Osteocyte (in vitro differentiated cells): Measurements from ENCODE around the gene TMIGD1. TPM values are rescaled to one million over a fixed set of nuclear protein-coding genes. Genes with fewer than 3 reads are reported as not detected.
A peak's percentile ranks its signal among the peaks of the same experiment; 100 is the strongest.

Experiments used
- DNase-seq: peaks from one replicate; pipeline ENCODE4 v3.0.0; 2021; ENCODE audit warnings: mixed read lengths; ENCODE audit not compliant: unreplicated experiment; ENCODE audit errors: extremely low spot score
- H3K27ac Mint-ChIP-seq: one replicate; pipeline ENCODE4 v1.8.0; 2021; ENCODE audit warnings: mild to moderate bottlenecking, mixed read lengths; ENCODE audit not compliant: unreplicated experiment
- H3K27me3 Mint-ChIP-seq: one replicate; pipeline ENCODE4 v1.8.0; 2021; ENCODE audit warnings: mixed read lengths; ENCODE audit not compliant: unreplicated experiment
- H3K36me3 Mint-ChIP-seq: one replicate; pipeline ENCODE4 v1.8.0; 2021; ENCODE audit warnings: mixed read lengths; ENCODE audit not compliant: unreplicated experiment
- H3K4me1 Mint-ChIP-seq: one replicate; pipeline ENCODE4 v1.8.0; 2021; ENCODE audit warnings: mixed read lengths; ENCODE audit not compliant: unreplicated experiment
- H3K4me3 Mint-ChIP-seq: one replicate; pipeline ENCODE4 v1.8.0; 2021; ENCODE audit warnings: mild to moderate bottlenecking, moderate library complexity, mixed read lengths; ENCODE audit not compliant: unreplicated experiment
- H3K9me3 Mint-ChIP-seq: one replicate; pipeline ENCODE4 v1.8.0; 2021; ENCODE audit warnings: mixed read lengths; ENCODE audit not compliant: unreplicated experiment
- CTCF ChIP-seq: fragments of 200-600 bp; sonication (generic); IDR thresholded peaks from 2 replicates; pipeline ENCODE4 v1.5.0; 2021; ENCODE audit warnings: antibody characterized with exemption, mild to moderate bottlenecking, moderate library complexity
- total RNA-seq: library from RNA; stranded (reverse); gene quantifications from 2 replicates; pipeline ENCODE4 v1.2.1, GENCODE V29; 2021

Gene TMIGD1
- total RNA-seq, 1 donor from 2014 or later: not detected

GRCh38 chr17:30376621-30377452, 43.0 kb upstream of the TMIGD1 start:
- Mint-ChIP-seq H3K27ac (peak overlapping the region; percentile 69), H3K9me3 (no peaks in the 10 kb centered on the region)

DNA sequence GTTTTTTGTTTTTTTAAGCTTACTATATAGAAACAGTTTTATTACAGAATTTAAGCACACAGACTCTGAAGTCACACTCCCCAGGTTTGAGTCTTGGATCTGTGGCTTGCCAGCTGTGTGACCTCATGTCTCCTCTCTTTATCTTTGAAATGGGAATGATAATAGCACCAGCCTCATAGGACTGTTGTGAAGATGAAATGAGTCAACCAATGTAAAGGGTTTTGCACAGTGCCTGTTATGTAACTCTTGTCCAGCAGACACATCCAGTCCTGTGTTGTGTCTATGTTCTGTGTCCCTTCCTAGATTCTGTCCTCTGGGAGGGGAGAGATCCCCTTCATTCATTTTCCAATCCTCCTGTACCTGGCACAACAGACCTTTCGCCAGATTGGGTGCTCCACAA, 41.8 kb upstream of the TMIGD1 start:
- Mint-ChIP-seq H3K4me1 (peaks cover 38% of the 10 kb centered on the region), H3K4me3 (no peak overlapping the region), H3K36me3 (no peaks in the 10 kb centered on the region), H3K27ac (no peak overlapping the region), H3K27me3 (peaks cover 16% of the 10 kb centered on the region), H3K9me3 (no peaks in the 10 kb centered on the region)
- no peak for TF ChIP-seq CTCF
- DNase-seq: no peak

More at GRCh38 chr17:30376621-30377452, 43.0 kb upstream of the TMIGD1 start:
- peak overlapping the region; percentile 11 for H3K4me3 Mint-ChIP-seq
- no peak for TF ChIP-seq CTCF
- peaks cover 16% of the 10 kb centered on the region for H3K27me3 Mint-ChIP-seq
- no peak for DNase-seq
- peaks cover 46% of the 10 kb centered on the region for H3K4me1 Mint-ChIP-seq
- H3K36me3 Mint-ChIP-seq: no peaks in the 10 kb centered on the region

GRCh38 chr17:30372755-30373154, 38.9 kb upstream of the TMIGD1 start:
- DNase-seq: no peak
- H3K27ac Mint-ChIP-seq: no peak overlapping the region

DNA sequence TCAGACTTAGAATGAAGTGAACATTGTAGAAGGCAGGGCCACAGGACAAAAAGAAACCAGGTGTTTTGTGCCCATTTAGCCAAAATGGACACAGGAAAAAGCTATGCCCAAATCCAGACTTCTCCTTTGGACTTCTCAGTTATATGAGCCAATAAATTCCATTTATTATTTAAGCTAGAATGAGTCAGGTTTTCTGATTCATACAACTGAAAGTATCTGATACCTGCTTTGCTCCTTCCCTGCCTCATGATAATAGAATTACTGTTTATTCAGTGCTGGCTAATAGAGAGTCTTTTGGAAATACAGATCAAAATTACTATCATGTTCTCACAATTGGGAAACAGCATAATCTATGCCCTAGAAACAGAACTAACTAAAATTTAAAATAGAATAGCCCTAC, 36.1 kb upstream of the TMIGD1 start:
- no peak overlapping the region for H3K27ac Mint-ChIP-seq
- no peak for TF ChIP-seq CTCF
- no peak overlapping the region for H3K4me3 Mint-ChIP-seq
- no peaks in the 10 kb centered on the region for H3K9me3 Mint-ChIP-seq
- peaks cover 5% of the 10 kb centered on the region for H3K4me1 Mint-ChIP-seq
- H3K27me3 Mint-ChIP-seq: peaks cover 35% of the 10 kb centered on the region
- no peak for DNase-seq
- no peaks in the 10 kb centered on the region for H3K36me3 Mint-ChIP-seq

More at GRCh38 chr17:30372755-30373154, 38.9 kb upstream of the TMIGD1 start:
- Mint-ChIP-seq H3K36me3 (no peaks in the 10 kb centered on the region), H3K9me3 (no peaks in the 10 kb centered on the region), H3K4me3 (no peak overlapping the region), H3K4me1 (peaks cover 24% of the 10 kb centered on the region), H3K27me3 (peaks cover 20% of the 10 kb centered on the region)
- no peak for TF ChIP-seq CTCF

GRCh38 chr17:30368912-30369720, 35.3 kb upstream of the TMIGD1 start:
- no peak for DNase-seq
- Mint-ChIP-seq H3K4me3 (no peak overlapping the region), H3K27ac (no peak overlapping the region), H3K36me3 (no peaks in the 10 kb centered on the region), H3K27me3 (peaks cover 29% of the 10 kb centered on the region), H3K9me3 (no peaks in the 10 kb centered on the region), H3K4me1 (peaks cover 5% of the 10 kb centered on the region)
- no peak for TF ChIP-seq CTCF
